Measurements from ENCODE around the gene POT1.

- TF ChIP-seq POLR2A (IDR thresholded peaks at IDR 0.05), result no peak
- no peak for TF ChIP-seq CTCF (IDR thresholded peaks at IDR 0.05)
- no peak for TF ChIP-seq EP300 (IDR thresholded peaks at IDR 0.05)
Observed at GRCh38 chr7:124781907-124782734, 147.5 kb downstream of the POT1 start.

All from tibial nerve (tissue), 4 donors.